ENCODE results near the gene HNRNPF.

HNRNPF gene

DNA sequence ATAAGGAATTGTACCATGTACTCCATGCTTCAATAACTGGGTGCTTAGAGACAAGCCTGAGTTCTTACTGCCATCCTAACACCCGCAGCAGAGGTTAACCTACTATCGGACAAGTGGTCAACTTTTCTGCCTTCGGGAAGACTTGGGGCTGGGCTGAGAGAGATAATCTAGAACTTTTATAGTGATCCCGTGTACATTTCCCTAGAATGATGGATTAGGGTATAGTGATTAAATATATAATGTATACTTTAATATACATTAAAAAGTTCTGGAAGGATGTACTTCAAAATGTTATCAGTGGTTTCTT, 12.2 kb upstream of the HNRNPF start:
- no peak for DNase-seq

DNA sequence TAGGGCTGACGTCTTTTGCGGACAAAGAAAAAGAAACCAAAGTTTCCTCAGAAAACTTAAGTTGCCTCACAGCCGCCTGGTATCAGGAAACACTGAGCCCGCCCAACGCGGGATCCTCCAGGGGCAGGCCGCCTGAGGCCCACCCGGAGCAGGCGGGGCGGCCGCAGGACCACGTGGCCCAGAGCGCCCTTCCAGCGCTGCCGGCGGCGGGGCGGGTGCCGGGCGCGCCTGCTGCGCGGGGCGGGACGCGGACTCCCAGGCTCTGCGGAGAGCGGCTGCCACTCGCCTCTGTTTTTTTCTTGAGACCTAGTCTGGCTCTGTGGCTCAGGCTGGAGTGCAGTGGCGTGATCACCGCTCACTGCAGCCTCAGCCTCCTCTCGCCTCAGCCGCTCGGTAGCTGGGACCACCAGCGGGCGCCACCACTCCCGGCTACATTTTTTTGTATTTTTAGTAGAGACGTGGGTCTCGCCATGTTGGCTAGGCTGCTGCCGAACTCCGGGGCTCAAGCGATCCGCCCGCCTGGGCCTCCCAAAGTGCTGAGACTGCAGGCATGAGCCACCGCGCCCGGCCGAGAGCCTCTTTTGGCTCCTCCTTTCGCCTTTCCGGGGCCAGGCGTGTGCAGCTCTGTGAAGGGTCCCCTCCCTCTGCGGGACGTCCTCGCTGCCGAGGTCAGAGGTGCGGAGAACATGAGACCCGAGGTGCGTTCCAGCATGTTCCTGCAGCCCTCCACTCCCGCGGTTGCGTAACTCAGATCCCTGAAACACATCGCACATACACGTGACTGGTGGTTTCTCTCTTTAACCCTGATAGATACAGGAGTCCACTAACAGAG, 11.6 kb upstream of the HNRNPF start:
- peak; percentile 80 to 85 for DNase-seq

DNA sequence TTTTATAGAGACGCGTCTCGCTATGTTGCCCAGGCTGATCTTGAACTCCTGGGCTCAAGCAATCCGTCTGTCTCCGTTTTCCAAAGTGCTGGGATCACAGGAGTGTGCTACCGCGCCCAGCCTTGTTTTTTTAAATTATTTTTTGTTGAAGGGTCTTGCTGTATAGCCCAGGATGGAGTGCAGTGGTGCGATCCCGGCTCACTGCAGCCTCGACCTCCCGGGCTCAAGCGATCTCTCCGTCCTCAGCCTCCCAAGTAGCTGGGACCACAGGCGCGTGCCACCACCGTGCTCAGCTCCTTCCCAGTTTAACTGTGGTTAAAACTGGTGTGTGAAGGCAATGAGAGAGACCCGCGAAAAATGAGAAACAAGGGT, 11.0 kb upstream of the HNRNPF start:
- DNase-seq = no peak

DNA sequence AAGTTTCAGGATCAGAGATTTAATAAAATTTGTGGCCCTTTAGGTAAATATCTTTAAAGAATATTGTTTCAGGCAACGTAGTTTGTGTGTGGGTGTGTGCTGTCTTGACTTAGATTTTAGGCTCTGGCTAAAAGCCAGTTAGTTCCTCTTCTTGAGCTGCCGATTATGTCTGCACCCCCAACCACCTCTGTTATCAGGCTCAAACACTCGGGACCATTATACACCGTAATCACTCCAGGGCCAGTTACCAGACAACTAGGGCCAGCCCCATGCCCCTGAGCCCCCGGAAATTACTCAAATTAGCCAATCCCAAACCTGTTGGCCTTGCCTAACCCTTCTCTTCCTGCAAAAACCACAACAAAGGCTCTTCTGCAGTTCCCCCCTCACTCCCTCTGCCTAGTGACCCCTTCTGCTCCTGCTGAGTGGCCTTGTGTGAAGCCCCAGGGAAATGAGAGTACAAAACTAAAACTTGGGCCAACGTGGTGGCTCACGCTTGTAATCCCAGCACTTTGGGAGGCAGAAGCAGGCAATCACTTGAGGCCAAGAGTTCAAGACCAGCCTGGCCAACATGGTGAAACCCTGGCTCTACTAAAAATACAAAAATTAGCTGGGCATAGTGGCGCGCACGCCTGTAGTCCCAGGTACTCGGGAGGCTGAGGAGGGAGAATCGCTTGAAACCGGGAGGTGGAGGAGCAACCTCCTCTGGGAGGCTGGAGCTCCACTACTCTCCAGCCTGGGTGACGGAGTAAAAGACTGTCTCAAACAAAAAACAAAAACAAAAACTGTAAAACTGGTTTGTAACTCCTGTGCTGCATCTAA, 9.2 kb upstream of the HNRNPF start:
- DNase-seq = peak; percentile 68 to 71

GRCh38 chr10:43415544-43415943, 6.6 kb upstream of the HNRNPF start:
- DNase-seq = no peak

DNA sequence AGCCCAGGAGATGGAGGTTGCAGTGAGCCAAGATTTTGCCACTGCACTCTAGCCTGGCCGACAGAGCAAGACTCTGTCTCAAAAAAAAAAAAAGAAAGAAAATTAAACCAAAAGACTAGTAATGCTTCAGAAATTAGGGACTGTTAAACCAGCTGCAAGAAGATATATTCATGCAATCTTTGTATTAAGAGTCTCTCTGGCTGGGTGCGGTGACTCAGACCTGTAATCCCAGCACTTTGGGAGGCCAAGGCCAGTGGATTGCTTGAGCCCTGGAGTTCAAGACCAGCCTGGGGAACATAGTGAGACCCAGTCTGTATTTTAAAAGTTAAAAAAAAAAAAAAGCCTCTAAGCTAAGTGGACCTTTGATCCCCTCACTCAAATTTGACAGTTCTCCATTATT, 2.5 kb upstream of the HNRNPF start:
- no peak for DNase-seq

- DNase-seq = no peak
Observed at GRCh38 chr10:43410345-43410744, 1.4 kb upstream of the HNRNPF start.

GRCh38 chr10:43409385-43410109, 561 bp upstream of the HNRNPF start:
- peak; percentile 84 to 85 for DNase-seq

GRCh38 chr10:43408331-43408709, 666 bp downstream of the HNRNPF start:
- DNase-seq = no peak

- DNase-seq = peak; percentile 85 to 89
Observed at GRCh38 chr10:43407576-43408330, 1.2 kb downstream of the HNRNPF start.

DNA sequence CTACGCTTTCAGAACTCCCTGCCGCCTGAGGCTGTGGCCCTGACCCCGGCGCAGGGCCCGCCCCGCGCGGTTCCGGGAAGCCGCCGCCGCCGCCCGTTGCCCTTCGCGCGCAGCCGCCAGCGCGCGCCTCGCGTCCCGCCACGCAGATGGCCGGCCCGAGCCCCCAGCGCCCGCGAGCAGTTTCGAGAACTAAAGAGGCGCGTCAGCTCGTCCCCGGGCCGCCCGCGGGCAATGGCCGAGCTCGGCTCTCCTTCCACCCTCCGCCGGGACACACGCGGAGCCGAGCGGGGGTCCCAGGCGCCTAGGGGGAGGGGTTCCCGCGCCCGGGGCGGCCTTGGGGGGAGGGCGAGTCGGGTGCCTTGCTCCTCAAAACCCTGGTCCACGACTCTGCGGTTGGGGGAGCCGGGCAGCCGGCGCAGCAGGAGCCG, 1.8 kb downstream of the HNRNPF start:
- DNase-seq = peak; percentile 52 to 56

GRCh38 chr10:43404704-43405084, 4.3 kb downstream of the HNRNPF start:
- peak in 1 of 2 donors; percentile 52 for DNase-seq

- no peak for DNase-seq
Observed at GRCh38 chr10:43403911-43404703, 4.9 kb downstream of the HNRNPF start.

DNA sequence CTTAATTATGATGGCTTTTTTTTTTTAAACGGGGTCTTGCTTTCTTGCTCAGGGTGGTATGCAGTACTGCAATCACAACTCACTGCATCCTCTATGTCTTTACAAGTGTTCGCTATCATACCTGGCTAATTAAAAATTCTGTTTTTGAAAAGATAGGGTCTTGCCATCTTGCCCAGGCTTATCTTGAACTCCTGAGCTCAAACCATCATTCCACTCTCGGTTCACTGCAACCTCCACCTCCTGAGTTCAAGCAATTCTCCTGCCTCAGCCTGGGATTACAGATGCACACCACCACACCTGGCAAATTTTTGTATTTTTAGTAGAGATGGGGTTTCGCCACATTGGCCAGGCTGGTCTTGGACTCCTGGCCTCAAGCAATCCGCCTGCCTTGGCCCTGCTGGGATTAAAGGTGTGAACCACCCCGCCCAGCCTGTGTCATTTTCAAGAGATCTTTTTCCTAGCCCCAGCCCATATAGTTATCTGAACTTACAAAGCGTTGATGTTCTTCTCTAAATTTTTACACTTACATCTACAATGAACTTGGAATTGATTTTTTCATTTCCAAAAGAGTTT, 6.0 kb downstream of the HNRNPF start:
- DNase-seq = no peak

- DNase-seq = no peak
Observed at GRCh38 chr10:43402176-43402575, 6.8 kb downstream of the HNRNPF start.

GRCh38 chr10:43401627-43402026, 7.4 kb downstream of the HNRNPF start:
- DNase-seq = no peak

DNA sequence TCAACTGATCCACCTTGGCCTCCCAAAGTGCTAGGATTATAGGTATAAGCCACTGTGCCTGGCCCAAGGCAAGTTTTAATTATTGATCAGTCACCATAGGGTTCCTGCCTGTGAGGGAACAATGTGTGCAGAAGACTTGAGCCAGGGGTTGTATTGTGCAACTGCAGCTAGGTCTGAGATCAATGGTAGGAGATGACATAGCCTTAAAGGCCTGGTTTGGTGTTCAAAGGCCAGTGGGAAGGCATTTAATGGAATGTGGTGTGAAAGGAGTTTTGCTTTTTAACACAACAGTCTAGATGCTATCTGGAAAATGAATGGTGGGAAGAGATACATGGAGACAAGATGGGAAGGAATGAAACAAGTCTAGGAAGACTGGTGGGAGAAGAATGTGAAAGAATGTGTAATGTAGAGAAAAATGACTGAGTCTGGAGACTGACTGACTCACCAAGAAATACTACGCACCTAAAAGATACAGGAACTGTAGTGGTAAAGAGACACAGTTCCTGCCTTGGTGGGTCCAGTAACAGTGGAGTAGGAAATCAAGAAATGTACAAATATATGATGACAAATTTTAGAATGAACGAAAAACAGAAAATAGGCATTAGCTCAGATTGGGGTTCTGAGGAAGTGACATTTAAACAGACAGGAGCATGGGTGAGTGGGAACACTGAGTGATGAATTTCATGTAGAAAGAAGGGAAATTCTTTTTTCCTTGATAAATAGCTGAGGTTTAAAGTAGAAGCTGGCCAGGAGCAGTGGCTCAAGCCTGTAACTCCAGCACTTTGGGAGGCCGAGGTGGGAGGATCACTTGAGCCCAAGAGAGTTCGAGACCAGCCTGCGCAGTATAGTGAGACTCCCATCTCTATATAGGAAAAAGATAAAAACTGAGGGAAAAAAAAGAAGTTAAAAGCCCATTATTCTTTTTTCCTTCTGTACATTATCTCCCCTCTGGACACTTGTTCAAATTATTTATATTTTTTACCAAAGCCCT, 9.4 kb downstream of the HNRNPF start:
- no peak for DNase-seq

DNA sequence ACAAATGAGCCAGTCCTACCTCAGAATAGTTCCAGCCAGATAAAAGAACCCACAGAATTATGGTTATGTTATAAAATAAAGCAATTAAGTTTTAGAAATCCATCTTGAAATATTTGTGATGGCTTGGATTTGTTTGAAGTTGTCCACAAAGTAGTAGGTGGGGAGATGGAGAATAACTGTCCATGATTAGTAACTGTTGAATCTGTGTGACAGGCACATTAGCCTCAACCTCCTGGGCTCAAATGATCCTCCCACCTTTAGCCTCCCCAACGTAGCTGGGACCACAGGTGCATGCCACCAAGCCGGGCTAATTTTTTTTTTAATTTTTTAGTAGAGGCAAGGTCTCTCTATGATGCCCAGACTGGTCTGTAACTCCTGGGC, 10.1 kb downstream of the HNRNPF start:
- no peak for DNase-seq

GRCh38 chr10:43396928-43397624, 11.9 kb downstream of the HNRNPF start:
- DNase-seq = peak; percentile 83 to 84

Measured in CD4-positive, alpha-beta T cell treated with Interleukin-1 beta for 1 hour (primary cell).